Islet of Langerhans (tissue), 1 donor: ENCODE results near the gene FBN1.

Experiments used
- FAIRE-seq: peaks from one replicate; lab custom pipeline; 2011; peaks lifted over from hg19 to GRCh38; lab: Jason Lieb, UNC

FBN1 gene

GRCh38 chr15:48422401-48422800 is 223.1 kb downstream of the FBN1 start:
- no peak for FAIRE-seq

- no peak for FAIRE-seq
These were observed 224.1 kb downstream of the FBN1 start for GRCh38 chr15:48421362-48421761.

DNA sequence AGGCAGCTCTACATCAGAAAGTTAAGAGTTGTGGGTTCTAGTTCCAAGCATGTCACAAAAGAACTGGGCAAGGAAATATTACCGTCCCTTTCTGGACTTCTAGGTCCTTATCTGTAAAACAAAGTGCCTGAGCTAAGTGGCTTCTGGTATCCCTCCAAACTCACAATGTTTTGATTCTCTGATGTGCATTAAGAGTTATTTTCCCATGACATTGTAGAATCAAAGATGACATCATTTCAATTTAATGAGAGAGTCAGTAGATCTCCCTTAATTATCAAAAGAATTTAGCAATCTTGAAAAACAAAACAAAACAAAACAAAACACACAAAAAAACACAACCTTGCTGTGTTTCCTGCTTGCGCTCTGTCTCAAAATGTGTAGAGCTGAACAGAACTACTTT is 225.6 kb downstream of the FBN1 start:
- FAIRE-seq: no peak

DNA sequence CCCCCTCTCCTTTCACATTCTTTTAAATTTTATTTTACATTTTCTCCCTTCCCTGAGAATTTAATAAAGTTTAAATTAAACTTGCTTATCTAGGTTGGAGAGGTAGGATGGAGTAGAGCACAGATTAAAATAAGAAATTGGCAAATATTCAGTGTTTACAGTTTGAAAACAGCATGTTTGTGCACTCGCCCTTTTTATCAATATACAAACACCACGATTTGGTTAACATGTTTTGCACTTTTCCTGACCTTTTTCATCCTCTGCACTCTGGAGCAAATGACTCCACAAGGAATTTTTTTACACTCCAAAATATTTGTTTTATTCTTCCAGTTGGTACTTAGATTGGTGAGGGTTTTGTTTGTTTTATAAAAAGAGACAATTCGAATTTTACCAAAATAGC is 227.2 kb downstream of the FBN1 start:
- no peak for FAIRE-seq

- no peak for FAIRE-seq
These were observed 229.2 kb downstream of the FBN1 start for GRCh38 chr15:48416301-48416700.

- no peak for FAIRE-seq
These were observed 230.2 kb downstream of the FBN1 start for GRCh38 chr15:48415036-48415886.

DNA sequence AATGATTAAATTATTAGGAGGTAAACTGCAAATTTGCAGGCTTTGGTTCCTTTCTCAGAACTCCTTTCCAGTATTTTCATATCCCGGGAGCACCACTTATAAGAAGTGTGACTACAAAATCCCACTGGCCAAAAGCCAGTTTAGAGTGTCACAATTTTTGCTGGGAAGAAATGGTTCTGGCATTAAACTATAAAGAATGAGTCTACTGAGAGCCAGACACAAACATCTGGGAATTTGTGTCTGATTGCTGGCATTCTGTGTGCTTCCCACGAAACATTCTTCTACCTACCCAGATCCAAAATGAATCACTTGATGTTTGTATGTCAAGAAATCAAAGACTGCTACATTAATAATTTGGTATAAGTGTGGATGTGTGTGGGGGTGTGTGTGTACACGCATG is 231.5 kb downstream of the FBN1 start:
- FAIRE-seq: no peak

- no peak for FAIRE-seq
These were observed 232.2 kb downstream of the FBN1 start for GRCh38 chr15:48413304-48413703.

DNA sequence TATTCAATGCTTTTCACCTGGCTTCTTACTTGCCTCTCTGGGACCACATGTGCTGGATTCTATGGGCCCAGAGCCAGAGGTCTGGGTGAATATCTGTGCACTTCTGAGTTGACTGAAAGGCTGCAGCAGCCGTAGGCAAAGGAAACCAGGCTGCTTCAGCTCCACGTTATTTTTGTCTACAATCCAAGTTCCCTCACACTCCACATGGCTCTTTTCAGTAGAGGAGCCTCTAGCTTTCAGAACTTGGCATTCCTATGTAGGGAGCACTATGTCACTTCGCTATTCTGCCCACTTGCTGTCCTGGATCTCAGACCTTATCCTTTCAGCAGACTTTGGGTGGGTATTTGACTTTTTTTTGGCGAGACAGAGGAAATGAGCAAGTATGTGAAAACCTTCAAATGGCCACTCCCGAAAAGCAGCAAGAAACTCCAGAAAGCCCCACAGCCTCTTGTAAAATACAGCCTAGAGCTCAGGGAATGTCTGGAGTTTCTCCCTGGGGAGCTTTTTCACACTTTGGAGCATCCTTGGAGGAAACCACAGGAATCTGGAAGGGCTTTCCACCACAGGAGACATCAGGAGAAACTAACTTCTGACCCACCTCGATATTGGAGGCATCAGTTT is 233.4 kb downstream of the FBN1 start:
- no peak for FAIRE-seq

DNA sequence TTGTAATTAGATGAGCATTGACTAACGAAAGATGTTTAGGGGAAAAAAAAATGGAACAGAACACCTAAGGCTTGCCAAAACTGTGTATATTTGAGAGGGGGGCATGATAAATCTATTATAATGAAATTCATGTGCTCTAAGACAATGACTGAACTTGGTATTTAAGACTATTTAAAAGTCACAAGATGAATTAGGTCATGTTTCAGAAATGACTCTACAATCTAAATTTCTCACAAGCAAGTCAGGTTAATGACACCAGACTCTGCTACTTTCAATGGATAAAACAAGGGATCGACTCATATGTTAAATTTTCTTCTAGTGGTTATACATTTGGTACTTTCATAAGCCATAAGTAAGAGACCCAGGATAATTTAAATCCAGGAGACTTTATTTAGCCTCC is 235.9 kb downstream of the FBN1 start:
- FAIRE-seq: no peak

DNA sequence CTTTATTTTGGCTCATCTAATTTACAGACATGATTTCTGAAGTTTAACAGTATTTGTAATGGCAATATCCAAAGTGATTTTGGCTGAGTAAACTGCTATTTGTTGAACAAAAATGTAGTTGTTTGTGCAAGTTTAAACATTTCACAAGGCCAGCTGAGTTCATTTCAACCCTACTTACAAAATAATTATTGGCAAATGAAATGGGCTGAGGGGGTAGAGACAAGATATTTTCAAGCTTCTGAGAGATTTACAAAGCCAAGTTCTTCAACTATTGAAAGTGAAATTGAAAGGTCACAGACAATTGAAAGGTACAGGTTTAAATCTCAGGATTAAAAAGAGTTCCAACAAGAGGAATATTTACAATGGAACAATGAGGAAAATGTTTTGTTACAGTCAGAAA is 237.2 kb downstream of the FBN1 start:
- no peak for FAIRE-seq

DNA sequence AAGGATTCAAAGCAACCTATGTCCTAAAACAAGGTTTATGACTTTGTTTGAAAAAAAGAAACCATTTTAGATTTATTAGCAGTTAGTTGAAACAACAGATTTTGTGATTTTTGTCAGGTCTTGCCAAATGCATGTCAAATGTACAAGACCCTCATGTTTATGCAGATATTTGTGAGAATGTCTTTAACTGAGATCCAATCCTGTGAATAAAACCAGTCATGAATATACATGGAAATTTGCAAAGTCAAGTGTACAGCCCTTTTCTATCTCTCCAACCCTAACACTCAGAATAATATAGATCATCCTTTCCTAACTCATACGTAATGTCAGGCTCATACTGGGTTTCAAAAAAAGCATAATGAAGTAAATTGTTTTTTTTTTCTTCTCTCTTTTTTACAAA is 237.9 kb downstream of the FBN1 start:
- FAIRE-seq: no peak

DNA sequence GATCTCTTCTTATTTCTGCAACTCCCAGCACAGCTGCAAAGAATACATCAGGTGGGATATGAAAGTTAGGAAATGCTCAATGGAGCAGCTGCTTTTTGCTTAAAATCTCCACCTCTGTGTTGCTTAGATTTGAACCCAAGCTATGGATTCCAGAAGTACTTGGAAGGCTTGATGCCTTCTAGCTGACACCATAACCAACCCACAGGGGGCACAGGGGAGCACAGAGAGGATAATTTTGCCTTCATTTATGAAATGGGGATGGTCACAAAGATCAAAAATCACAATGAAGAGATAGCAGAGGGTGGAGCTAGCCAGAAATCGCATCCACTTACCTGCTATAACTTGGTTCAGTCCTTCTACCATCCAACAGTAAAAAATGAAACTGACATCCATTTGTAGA is 238.6 kb downstream of the FBN1 start:
- FAIRE-seq: no peak

- no peak for FAIRE-seq
These were observed 239.1 kb downstream of the FBN1 start for GRCh38 chr15:48406266-48406891.

GRCh38 chr15:48402427-48403177 is 242.9 kb downstream of the FBN1 start:
- FAIRE-seq: no peak

DNA sequence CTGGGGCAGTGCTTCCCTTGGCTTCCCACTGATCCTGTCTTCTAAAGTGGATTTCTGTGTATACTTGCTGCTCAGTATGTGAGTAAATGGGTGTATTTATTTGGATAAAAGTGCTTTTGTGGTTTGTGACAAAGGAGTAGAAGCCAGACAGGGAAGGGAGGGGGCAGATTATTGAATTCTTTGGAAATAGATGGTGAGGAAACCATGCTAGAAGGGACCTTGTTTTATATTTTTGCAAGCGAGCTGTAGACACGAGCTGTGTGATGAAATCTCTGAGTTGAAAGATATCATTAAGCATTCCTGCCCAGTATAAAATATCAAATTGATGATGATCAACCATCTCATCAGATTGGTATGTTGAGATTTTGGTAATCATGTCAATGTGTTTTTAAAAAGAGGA is 245.4 kb downstream of the FBN1 start:
- FAIRE-seq: no peak

GRCh38 chr15:48397841-48398240 is 247.7 kb downstream of the FBN1 start:
- FAIRE-seq: no peak

- no peak for FAIRE-seq
These were observed 249.5 kb downstream of the FBN1 start for GRCh38 chr15:48396020-48396419.

- no peak for FAIRE-seq
These were observed 249.9 kb downstream of the FBN1 start for GRCh38 chr15:48395521-48396011.

- FAIRE-seq: no peak
These were observed 250.5 kb downstream of the FBN1 start for GRCh38 chr15:48394970-48395369.

DNA sequence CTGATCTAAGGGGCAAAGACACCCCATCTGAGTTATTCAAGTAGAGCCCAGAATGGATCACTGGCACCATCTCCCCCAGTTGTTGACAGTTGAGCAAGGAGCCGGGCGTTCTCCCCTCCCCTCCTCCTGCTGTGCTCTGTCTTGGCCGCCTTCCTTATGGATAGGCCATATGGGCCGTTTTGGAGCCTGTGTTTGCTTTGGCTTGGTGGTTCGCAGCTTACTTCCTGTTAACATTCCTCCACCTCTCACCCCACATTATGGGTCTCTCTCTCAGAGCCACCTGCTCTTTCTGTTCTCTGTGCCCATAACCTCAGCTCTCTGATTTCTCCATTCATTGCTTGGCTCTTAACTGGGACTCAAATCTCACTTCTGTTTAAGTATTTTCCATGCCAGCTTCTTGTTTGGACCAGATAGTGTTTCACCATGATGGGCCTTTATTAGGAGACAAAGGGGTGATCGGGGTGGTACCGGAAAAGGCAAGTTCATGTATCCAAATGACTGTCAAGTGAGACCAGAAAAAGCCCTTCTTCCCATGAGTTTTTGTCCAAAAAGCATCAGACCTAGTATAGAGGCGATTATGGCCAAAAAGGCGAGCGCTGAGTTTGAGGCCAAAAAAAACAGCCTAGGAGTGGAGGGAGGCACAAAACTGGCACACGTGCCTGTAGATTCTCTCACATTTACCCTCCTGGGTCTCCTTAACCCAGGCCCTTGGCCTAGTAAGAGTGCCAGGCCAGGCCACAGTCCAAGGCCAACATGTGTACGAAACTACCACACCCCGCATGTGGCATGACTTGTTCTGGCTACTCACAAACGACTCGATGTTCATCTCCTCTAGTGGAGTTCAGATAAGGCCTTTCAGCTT is 251.6 kb downstream of the FBN1 start:
- FAIRE-seq: no peak

GRCh38 chr15:48392356-48392755 is 253.2 kb downstream of the FBN1 start:
- no peak for FAIRE-seq
